Smooth muscle cell of trachea (primary cell): ENCODE data around the gene MPV17L. TPM values are rescaled to one million over a fixed set of nuclear protein-coding genes. Genes with fewer than 3 reads are reported as not detected.

Experiments
- total RNA-seq: library from RNA; depleted of rRNA; stranded (reverse); fragments of >200 nt; gene quantifications from 2 replicates; pipeline ENCODE4 v1.2.1, GENCODE V29; 2014

The MPV17L gene
- 0.15 and 0.66 TPM in 2 replicates for total RNA-seq

DNA sequence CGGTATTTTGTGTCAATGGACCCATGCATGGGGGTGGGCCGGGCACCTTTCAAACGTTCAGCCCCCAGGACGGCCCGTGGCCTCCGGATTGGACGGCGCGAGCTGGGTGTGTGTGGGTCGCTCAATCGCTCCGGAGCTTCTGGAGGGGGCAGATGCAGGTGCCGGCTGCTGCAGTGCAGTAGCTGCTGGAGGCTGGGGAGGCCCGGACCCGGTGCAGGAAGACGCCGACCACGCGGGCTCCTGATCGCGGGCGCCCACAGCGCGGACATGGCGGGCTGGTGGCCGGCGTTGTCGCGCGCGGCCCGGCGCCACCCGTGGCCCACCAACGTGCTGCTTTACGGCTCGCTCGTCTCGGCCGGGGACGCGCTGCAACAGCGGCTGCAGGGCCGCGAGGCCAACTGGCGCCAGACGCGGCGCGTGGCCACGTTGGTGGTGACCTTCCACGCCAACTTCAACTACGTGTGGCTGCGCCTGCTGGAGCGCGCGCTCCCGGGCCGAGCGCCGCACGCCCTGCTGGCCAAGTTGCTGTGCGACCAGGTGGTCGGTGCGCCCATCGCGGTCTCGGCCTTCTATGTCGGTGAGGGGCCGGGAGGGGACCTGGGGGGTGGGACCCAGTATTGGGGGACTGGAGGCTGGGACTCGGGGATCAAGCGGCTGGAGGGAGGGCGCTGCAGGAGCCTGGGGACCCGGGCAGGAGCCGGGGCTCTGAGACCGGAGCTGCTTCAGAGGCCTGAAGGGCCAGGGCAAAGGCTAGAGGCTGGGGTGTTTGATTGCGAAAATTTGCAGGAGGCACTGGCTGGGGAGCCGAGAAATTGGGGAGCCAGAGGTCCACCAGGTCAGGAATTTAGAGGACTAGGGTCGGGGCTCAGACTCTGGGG, at the start of gene MPV17L:
Gene MPV17L (plus strand): TSS at position 124 of the 878 bp plus-strand sequence. CDS start 144 bp downstream, at position 268.

GRCh38 chr16:15378194-15378593, 17.4 kb upstream of the MPV17L start, which contains the start of gene NPIPA5:
Gene NPIPA5 (minus strand): TSS chr16:15378294. CDS start chr16:15378294, 0 bp downstream.

DNA sequence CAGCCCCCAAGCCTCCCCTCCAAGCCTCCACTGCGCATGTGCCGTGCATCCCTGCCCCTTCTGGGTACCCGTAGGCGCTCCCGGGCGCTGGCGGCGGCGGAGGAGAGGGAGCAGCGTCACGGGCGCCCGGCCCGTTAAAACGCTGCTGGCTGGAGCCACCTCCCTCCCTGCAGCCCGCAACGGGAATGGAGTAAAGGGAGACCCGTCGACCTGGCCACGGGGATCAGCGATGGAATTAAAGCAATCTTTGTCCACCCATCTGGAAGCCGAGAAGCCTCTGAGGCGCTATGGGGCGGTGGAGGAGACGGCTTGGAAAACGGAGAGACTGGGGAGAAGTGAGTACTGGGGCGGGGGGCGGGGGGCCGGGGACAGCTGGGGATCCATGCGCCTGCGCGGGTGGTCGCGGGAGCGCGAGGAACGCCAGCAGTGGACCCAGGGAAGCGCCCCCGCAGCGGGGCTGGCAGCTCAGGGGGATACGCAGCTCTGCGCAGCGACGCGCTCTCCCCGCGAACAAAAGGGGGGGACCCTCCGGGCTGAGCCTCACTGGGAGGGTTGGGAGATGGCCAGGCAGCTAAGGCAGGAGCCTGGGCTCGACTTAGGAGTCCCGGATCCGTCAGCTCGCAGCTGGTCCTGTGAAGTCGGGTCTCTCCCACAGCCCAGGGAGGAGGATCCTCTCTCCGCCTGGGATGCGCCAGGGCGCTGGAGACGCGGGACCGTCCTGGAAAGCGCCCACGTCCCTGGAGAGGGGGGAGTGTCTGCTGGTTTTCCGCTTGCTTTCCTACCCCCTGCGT, 39.1 kb downstream of the MPV17L start, which contains the start of gene BMERB1:
Gene BMERB1 (plus strand): TSS at position 164 of the 791 bp plus-strand sequence. CDS start 66 bp downstream, at position 230.

Other genes with a start within 250 kb of the MPV17L start
- 5.4 TPM in 1 of 2 replicates, not detected in the other for gene NPIPA5, start 17.5 kb upstream of the MPV17L start, total RNA-seq
- gene BMERB1, start 38.8 kb downstream of the MPV17L start, total RNA-seq, result 61.5 and 67.6 TPM in 2 replicates
- gene MARF1, start 247.4 kb downstream of the MPV17L start, total RNA-seq, result 15.9 and 20.1 TPM in 2 replicates